CD4-positive, alpha-beta T cell treated with Interferon alpha-2 for 1 hour (primary cell): ENCODE measurements around the gene BGLAP.
"Not testable (repeated sequence)": the region's sequence is repeated elsewhere in the genome, so short reads cannot be mapped to it uniquely, and the experiment has no call there.

Experiments
- DNase-seq, 2 donors: peaks; one replicate each; pipeline ENCODE4 v3.0.0-alpha.2; 2020 to 2022

The BGLAP gene

GRCh38 chr1:156241926-156242325 is at the start of gene BGLAP:
BGLAP (plus strand) TSS chr1:156242184; CDS start chr1:156242232, 48 bp downstream.
- DNase-seq = no peak

GRCh38 chr1:156193208-156193487 is 48.8 kb upstream of the BGLAP start:
- DNase-seq = no peak

DNA sequence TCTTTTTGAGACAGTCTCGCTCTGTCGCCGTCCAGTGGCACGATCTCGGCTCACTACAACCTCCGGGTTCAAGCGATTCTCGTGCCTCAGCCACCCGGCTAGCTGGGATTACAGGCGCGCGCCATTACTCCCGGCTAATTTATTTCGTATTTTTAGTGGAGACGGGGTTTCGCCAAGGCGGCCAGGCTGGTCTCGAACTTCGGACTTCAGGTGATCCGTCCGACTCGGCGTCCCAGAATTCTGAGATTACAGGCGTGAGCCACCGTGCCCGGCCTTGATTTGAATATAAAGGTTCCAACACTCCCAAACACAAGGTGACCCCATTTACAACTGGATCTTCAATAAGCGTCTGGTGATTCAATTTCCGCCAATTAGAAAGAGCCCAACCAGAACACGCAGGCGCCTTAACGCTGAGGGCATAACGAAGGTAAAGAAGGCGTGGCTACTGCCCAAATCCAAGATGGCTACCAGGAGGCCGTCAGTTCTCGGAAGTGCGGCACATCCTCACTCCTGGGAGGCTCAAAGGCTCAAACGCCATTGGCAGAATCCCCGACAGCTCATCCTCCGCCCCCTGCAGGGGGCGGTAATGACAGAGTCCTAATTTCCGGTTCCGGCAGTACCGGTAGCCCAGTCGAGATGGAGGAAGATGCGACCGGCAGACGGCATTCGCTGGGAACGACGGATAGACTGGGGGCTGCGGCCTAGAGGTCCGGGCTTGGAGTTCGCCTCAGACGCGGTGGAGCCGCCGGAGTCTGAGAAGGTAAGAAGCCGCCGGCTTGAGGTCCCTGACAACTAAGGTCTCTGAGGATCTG is 48.3 kb upstream of the BGLAP start, which contains the start of gene SLC25A44:
TSS of gene SLC25A44 (plus strand) at position 617 of the 812 bp plus-strand sequence. CDS start 5,744 bp downstream, outside the sequence.
- peak; percentile 98 to 99 for DNase-seq

GRCh38 chr1:156194300-156194652 is 47.7 kb upstream of the BGLAP start:
- no peak for DNase-seq

- no peak for DNase-seq
These were observed 46.1 kb upstream of the BGLAP start for GRCh38 chr1:156195853-156196252.

DNA sequence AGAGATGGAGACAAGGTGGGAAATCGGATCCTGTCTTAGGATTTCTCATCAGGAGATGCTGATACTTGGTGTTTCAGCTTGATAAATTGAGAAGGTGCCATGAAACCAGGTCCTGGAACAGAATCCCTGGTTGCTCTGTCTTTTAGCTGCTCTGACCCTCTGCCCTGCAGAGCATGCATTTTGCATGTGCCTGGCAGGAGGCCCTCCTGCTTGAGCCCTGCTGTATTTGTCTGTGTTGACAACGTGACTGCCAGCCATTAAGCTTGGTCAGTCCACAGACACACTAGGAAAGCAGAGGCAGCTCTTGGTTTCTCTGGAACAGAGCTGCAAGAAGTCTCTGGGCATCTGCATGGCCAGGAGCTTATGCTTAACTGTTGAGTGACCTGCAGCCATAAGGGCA is 45.5 kb upstream of the BGLAP start:
- no peak for DNase-seq

GRCh38 chr1:156198831-156199349 is 43.1 kb upstream of the BGLAP start:
- DNase-seq = no peak

- no peak for DNase-seq
These were observed 41.9 kb upstream of the BGLAP start for GRCh38 chr1:156200044-156200443.

DNA sequence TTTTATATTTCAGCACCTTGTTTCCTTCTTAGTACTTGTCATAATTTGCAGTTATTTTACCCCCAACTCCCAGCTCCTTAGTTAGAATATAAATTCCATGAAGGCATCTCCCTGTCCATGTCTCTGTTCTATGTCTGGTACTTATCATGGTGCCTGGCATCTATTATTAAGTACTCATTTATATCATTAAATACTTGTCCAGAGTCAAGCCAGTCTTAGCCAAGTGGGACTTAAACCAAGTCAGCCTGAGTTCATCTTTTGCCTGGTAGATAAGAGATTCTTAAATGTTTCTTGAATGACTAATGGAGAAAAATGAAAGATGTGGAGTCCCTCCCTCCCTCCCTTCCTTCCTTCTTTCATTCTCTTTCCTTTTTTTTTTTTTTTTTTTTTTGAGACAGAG is 38.7 kb upstream of the BGLAP start:
- no peak for DNase-seq

- DNase-seq = no peak
These were observed 37.3 kb upstream of the BGLAP start for GRCh38 chr1:156204686-156205085.

- no peak for DNase-seq
These were observed 30.7 kb upstream of the BGLAP start for GRCh38 chr1:156211243-156211642.

DNA sequence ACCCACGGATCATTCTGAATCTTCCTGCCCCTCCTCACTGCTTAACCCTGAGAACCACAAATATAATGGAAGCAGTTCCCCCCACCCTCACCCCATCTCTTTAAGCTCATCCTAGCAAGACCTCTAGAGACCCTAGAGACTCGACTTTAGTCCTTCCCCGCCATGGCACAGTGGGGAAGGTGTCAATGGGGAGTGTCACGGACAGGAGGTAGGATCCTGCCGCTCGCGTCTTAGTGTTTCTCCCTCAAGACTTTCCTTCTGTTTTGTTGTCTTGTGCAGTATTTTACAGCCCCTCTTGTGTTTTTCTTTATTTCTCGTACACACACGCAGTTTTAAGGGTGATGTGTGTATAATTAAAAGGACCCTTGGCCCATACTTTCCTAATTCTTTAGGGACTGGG is 29.9 kb upstream of the BGLAP start:
- no peak for DNase-seq

- DNase-seq = peak; percentile 95 to 96
These were observed 28.9 kb upstream of the BGLAP start, which contains the start of gene PMF1 for GRCh38 chr1:156212833-156213643. PMF1 (plus strand) TSS chr1:156213007; CDS start chr1:156213016, 9 bp downstream.

DNA sequence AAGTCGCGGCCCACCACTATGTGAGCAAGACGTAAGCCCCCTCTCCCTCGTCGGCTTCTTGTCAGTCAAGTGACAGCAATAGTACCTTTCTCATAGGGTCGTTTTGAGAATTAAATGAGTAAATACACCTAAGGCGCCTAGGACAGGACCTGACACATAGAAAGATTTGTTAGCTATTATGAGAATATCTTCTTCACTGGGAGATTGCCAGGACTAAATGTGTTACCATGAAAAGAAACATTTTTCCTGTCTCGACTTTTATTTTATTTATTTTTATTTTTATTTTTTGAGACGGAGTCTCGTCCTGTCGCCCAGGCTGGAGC is 28.4 kb upstream of the BGLAP start:
- no peak for DNase-seq

GRCh38 chr1:156214024-156214748 is 27.8 kb upstream of the BGLAP start:
- peak in 1 of 2 donors; percentile 26 for DNase-seq

GRCh38 chr1:156216361-156217086 is 25.5 kb upstream of the BGLAP start:
- DNase-seq = not testable (repeated sequence)

- DNase-seq = peak; percentile 50 to 80
These were observed 24.1 kb upstream of the BGLAP start for GRCh38 chr1:156217871-156218270.

GRCh38 chr1:156220226-156220625 is 21.8 kb upstream of the BGLAP start:
- no peak for DNase-seq

DNA sequence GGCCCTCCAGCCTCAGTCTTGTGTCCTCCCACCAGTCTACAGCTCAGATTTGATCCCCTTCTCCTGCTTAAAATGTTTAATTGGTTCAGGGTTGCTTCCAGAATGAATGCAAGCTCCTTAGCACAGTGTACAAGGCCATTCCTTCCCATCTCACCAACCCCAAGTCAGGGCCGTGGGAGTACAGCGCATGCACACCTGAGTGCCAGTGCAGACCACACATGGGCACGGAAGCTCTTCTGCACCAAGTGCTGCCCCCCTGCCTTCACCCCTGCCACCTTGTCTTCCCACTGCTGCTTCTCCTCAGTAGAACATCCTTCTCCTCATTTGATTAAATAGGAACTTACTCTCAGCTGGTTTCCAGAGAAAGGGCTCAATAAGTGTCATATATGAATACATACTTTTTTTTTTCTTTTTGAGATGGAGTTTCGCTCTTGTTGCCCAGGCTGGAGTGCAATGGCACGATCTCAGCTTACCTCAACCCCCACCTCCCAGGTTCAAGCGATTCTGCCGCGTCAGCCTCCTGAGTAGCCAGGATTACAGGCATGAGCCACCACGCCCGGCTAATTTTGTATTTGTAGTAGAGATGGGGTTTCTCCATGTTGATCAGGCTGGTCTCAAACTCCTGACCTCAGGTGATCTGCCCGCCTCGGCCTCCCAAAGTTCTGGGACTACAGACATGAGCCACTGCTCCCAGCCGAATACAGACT is 19.8 kb upstream of the BGLAP start:
- no peak for DNase-seq

GRCh38 chr1:156225677-156226014 is 16.3 kb upstream of the BGLAP start:
- no peak for DNase-seq

DNA sequence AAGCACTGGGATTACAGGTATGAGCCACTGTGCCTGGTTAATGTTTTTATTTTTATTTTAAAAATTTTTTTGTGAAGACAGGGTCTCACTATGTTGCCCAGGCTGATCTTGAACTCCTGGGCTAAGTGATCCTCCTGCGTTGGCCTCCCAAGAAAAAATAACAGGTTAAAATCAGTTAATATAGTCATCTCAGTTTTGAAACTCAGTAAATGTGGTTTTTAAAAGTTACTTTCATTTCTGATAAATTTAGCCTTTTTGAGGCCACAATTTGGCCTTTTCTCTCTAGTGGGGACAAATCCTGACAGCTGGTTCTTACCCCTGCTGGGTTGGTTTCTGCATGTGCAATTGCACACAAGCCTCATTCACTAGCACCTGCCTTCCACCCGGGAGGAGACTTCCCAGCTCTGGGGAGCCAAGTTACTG is 15.9 kb upstream of the BGLAP start:
- DNase-seq = no peak

DNA sequence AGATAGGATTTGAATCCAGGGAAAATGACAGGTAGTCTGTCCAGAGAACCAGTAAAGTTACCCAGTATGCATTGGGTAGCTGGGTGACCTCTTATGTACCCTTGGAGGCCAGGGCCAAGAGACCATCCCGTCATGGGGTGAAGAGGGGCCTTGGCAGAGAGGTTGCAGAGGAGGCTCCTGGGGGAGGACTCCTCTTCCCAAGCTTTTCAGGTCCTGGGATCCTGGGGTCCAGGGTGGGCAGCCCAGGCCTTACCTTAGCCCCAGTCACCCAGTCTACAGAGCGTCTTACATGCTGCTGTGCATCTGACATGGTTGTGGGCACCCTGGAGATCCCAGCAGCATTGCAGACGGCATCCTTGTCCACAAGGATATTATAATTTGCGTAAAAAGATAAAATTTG is 15.2 kb upstream of the BGLAP start:
- DNase-seq = no peak
